Esophagus squamous epithelium (tissue), 5 donors: Measurements from ENCODE around the gene RASSF1. TPM values are rescaled to one million over a fixed set of nuclear protein-coding genes. Genes with fewer than 3 reads are reported as not detected.

Experiments
- DNase-seq: peaks from one replicate; lab custom pipeline; 2025; lab: John Stamatoyannopoulos, UW
- H3K27ac ChIP-seq, 4 donors: fragments of 200-600 bp; sonication (generic); one replicate each; pipeline ENCODE4 v1.5.1; 2016 to 2019; ENCODE audit warnings: mild to moderate bottlenecking in 1 of 4
- H3K27me3 ChIP-seq, 4 donors: fragments of 200-600 bp; sonication (generic); 1 replicate in 3 of 4; 2 replicates in 1 of 4; pipeline versions ENCODE4 v1.5.1 to v1.6.0; 2017 to 2021; ENCODE audit warnings: antibody characterized with exemption in 1 of 4
- H3K36me3 ChIP-seq, 3 donors: fragments of 200-600 bp; sonication (generic); one replicate each; pipeline ENCODE4 v1.5.1; 2016 to 2019
- H3K4me1 ChIP-seq, 3 donors: fragments of 200-600 bp; sonication (generic); one replicate each; pipeline ENCODE4 v1.5.1; 2017 to 2019
- H3K4me3 ChIP-seq, 4 donors: fragments of 200-600 bp; sonication (generic); 1 replicate in 3 of 4; 2 replicates in 1 of 4; pipeline ENCODE4 v1.5.1; 2016 to 2019; ENCODE audit warnings: mild to moderate bottlenecking in 2 of 4, moderate library complexity in 1 of 4
- H3K9me3 ChIP-seq, 3 donors: fragments of 200-600 bp; sonication (generic); one replicate each; pipeline ENCODE4 v1.5.1; 2016 to 2019
- CTCF ChIP-seq, 6 experiments: fragments of 450-650 bp in 4 of 6; fragments of 200-600 bp in 2 of 6; sonication (generic) in 2 of 6; IDR thresholded peaks; one replicate each; pipeline ENCODE4 v1.5.1; 2016 to 2019; ENCODE audit warnings: antibody characterized with exemption in 6 of 6, mild to moderate bottlenecking in 4 of 6, moderate library complexity in 4 of 6
- POLR2A ChIP-seq, 4 donors: fragments of 450-650 bp; IDR thresholded peaks; one replicate each; pipeline ENCODE4 v1.6.1; 2017; ENCODE audit warnings: antibody characterized with exemption in 4 of 4, mild to moderate bottlenecking in 4 of 4, moderate library complexity in 3 of 4
- WGBS, 2 donors: methylation state at CpG; one replicate each; pipeline ENCODE4 v1.1.5; 2018; 5-methylcytosine and 5-hydroxymethylcytosine counted together
- intact Hi-C: fragments of 100-400 bp; cut with DNase I; formaldehyde crosslinking; loops from one replicate; pipeline ENCODE4 v1.15.0; 2022
- total RNA-seq, 4 donors: library from RNA; depleted of rRNA; stranded (reverse); fragments of >200 nt; gene quantifications; one replicate each; pipeline ENCODE4 v1.1.0, GENCODE V29; 2016
- donor health status: DM: yes; HTN: yes; CAD: no.

RASSF1 gene
- total RNA-seq, 4 donors from 2014 or later: 11.9 to 31.7 (median 24.9) TPM

GRCh38 chr3:50378757-50379156 is 38.1 kb upstream of the RASSF1 start:
- intact Hi-C loops: loop anchor here (10.0 kb wide), 1 partner anchor 156 kb away; no protein-coding TSS in a partner anchor
- TF ChIP-seq CTCF (IDR thresholded peaks at IDR 0.05) (no peak), POLR2A (IDR thresholded peaks at IDR 0.05) (no peak)
- 91 to 92% methylated on average over 13 to 17 of the region's 17 CpGs for WGBS, 2 donors
- Histone ChIP-seq H3K9me3 (no peaks in the 10 kb centered on the region), H3K4me1 (no peaks in the 10 kb centered on the region), H3K27me3 (no peaks in the 10 kb centered on the region), H3K4me3 (no peak overlapping the region), H3K27ac (no peak overlapping the region), H3K36me3 (no peaks in the 10 kb centered on the region)
- DNase-seq: no peak

GRCh38 chr3:50378024-50378423 is 37.4 kb upstream of the RASSF1 start:
- WGBS, 2 donors: 17% methylated on average over 1 of the region's 6 CpGs; no CpG with 5 or more reads in 1 of the 2 donors
- H3K27ac ChIP-seq: no peak overlapping the region
- no peaks in the 10 kb centered on the region for H3K27me3 ChIP-seq
- H3K4me1 ChIP-seq: no peaks in the 10 kb centered on the region
- no peak overlapping the region for H3K4me3 ChIP-seq
- no peaks in the 10 kb centered on the region for H3K36me3 ChIP-seq
- no peaks in the 10 kb centered on the region for H3K9me3 ChIP-seq
- TF ChIP-seq CTCF (IDR thresholded peaks at IDR 0.05): no peak
- TF ChIP-seq POLR2A (IDR thresholded peaks at IDR 0.05): no peak
- intact Hi-C loops: loop anchor here (10.0 kb wide), 1 partner anchor 157 kb away; no protein-coding TSS in a partner anchor
- DNase-seq: no peak

GRCh38 chr3:50375258-50375931 is 34.8 kb upstream of the RASSF1 start:
- DNase-seq: no peak
- Histone ChIP-seq H3K9me3 (no peaks in the 10 kb centered on the region), H3K36me3 (no peaks in the 10 kb centered on the region), H3K27me3 (peaks cover 0 to 7% (median 0%) of the 10 kb centered on the region in 4 donors), H3K4me3 (no peak overlapping the region), H3K4me1 (no peaks in the 10 kb centered on the region), H3K27ac (no peak overlapping the region)
- no peak for TF ChIP-seq CTCF (IDR thresholded peaks at IDR 0.05)
- no peak for TF ChIP-seq POLR2A (IDR thresholded peaks at IDR 0.05)
- intact Hi-C loops: loop anchor here (10.0 kb wide), 1 partner anchor 159 kb away; no protein-coding TSS in a partner anchor
- WGBS, 2 donors: 56 to 58% methylated on average over 5 to 7 of the region's 7 CpGs

- Histone ChIP-seq H3K4me3 (no peak overlapping the region), H3K27ac (no peak overlapping the region), H3K27me3 (peaks cover 0 to 13% (median 0%) of the 10 kb centered on the region in 4 donors), H3K9me3 (no peaks in the 10 kb centered on the region), H3K36me3 (no peaks in the 10 kb centered on the region), H3K4me1 (no peaks in the 10 kb centered on the region)
- intact Hi-C loops: loop anchor here (10.0 kb wide), 1 partner anchor 160 kb away; no protein-coding TSS in a partner anchor
- DNase-seq: no peak
- WGBS, 2 donors: 60 to 65% methylated on average over 12 to 14 of the region's 22 CpGs
- TF ChIP-seq CTCF (IDR thresholded peaks at IDR 0.05): no peak
- TF ChIP-seq POLR2A (IDR thresholded peaks at IDR 0.05): no peak
Measured at GRCh38 chr3:50374363-50375257, 34.0 kb upstream of the RASSF1 start.
